Osteocyte (in vitro differentiated cells): ENCODE measurements around the gene ATRX. TPM values are rescaled to one million over a fixed set of nuclear protein-coding genes. Genes with fewer than 3 reads are reported as not detected.

ENCODE experiments used
- DNase-seq: peaks from one replicate; pipeline ENCODE4 v3.0.0; 2021; ENCODE audit warnings: mixed read lengths; ENCODE audit not compliant: unreplicated experiment; ENCODE audit errors: extremely low spot score
- H3K27ac Mint-ChIP-seq: one replicate; pipeline ENCODE4 v1.8.0; 2021; ENCODE audit warnings: mild to moderate bottlenecking, mixed read lengths; ENCODE audit not compliant: unreplicated experiment
- H3K27me3 Mint-ChIP-seq: one replicate; pipeline ENCODE4 v1.8.0; 2021; ENCODE audit warnings: mixed read lengths; ENCODE audit not compliant: unreplicated experiment
- H3K36me3 Mint-ChIP-seq: one replicate; pipeline ENCODE4 v1.8.0; 2021; ENCODE audit warnings: mixed read lengths; ENCODE audit not compliant: unreplicated experiment
- H3K4me1 Mint-ChIP-seq: one replicate; pipeline ENCODE4 v1.8.0; 2021; ENCODE audit warnings: mixed read lengths; ENCODE audit not compliant: unreplicated experiment
- H3K4me3 Mint-ChIP-seq: one replicate; pipeline ENCODE4 v1.8.0; 2021; ENCODE audit warnings: mild to moderate bottlenecking, moderate library complexity, mixed read lengths; ENCODE audit not compliant: unreplicated experiment
- H3K9me3 Mint-ChIP-seq: one replicate; pipeline ENCODE4 v1.8.0; 2021; ENCODE audit warnings: mixed read lengths; ENCODE audit not compliant: unreplicated experiment
- total RNA-seq: library from RNA; stranded (reverse); gene quantifications from 2 replicates; pipeline ENCODE4 v1.2.1, GENCODE V29; 2021
- TF ChIP-seq, protein P1 (sequence below): fragments of 200-600 bp; sonication (generic); IDR thresholded peaks from 2 replicates; pipeline ENCODE4 v1.5.0; 2021; ENCODE audit warnings: antibody characterized with exemption, mild to moderate bottlenecking, moderate library complexity

The ATRX gene
- total RNA-seq, 1 donor from 2014 or later: 102 TPM

GRCh38 chrX:77597090-77597489 lies 188.9 kb downstream of the ATRX start:
- Mint-ChIP-seq H3K4me1 (peaks cover 4% of the 10 kb centered on the region), H3K27ac (peak overlapping the region; percentile 27), H3K4me3 (no peak overlapping the region), H3K36me3 (peaks cover 7% of the 10 kb centered on the region), H3K27me3 (no peaks in the 10 kb centered on the region), H3K9me3 (peaks cover 8% of the 10 kb centered on the region)
- DNase-seq: no peak
- TF ChIP-seq, protein P1, sequence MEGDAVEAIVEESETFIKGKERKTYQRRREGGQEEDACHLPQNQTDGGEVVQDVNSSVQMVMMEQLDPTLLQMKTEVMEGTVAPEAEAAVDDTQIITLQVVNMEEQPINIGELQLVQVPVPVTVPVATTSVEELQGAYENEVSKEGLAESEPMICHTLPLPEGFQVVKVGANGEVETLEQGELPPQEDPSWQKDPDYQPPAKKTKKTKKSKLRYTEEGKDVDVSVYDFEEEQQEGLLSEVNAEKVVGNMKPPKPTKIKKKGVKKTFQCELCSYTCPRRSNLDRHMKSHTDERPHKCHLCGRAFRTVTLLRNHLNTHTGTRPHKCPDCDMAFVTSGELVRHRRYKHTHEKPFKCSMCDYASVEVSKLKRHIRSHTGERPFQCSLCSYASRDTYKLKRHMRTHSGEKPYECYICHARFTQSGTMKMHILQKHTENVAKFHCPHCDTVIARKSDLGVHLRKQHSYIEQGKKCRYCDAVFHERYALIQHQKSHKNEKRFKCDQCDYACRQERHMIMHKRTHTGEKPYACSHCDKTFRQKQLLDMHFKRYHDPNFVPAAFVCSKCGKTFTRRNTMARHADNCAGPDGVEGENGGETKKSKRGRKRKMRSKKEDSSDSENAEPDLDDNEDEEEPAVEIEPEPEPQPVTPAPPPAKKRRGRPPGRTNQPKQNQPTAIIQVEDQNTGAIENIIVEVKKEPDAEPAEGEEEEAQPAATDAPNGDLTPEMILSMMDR: peak; percentile 57

DNA sequence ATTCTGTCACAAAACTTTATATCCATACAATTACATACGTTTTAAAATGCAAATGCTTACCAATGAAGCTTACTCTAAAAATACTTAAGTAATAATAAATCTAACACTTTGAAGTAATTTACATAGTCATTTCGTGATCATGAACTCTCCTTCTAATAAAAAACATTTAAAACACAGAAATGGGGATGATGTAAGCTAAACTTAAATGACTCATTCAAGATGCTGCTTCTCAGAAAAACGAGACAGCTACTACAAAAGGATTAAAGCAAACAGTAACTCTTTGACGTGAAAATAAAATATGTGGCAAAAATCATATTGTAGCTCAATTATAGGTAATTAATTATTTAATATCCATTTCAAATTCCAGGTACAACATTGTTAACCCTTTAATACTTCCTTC lies 190.2 kb downstream of the ATRX start:
- Mint-ChIP-seq H3K27me3 (no peaks in the 10 kb centered on the region), H3K4me3 (no peak overlapping the region), H3K36me3 (peaks cover 7% of the 10 kb centered on the region), H3K4me1 (peaks cover 4% of the 10 kb centered on the region), H3K9me3 (peaks cover 8% of the 10 kb centered on the region), H3K27ac (no peak overlapping the region)
- no peak for DNase-seq
- TF ChIP-seq, protein P1: no peak

DNA sequence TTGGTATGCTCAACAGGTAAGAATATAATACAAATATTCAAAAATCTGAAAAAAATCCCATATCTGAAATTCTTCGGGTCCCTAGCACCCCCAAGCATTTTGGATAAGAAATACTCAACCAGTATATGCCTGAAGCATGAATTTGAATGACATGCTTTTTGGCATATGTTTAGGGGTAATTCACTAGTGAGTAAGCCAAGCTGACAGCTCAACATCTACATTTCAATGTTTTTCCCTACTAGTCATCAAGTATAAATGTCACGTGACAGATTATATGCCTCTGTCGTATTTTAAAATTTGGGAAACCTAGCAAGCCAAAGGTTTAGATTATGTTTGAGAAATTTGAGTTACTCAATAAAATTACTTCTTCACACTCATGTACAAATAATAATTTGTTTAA lies 213.7 kb downstream of the ATRX start:
- H3K9me3 Mint-ChIP-seq: peaks cover 16% of the 10 kb centered on the region
- no peak overlapping the region for H3K4me3 Mint-ChIP-seq
- DNase-seq: no peak
- no peaks in the 10 kb centered on the region for H3K4me1 Mint-ChIP-seq
- H3K27ac Mint-ChIP-seq: no peak overlapping the region
- TF ChIP-seq, protein P1: no peak
- peaks cover 8% of the 10 kb centered on the region for H3K36me3 Mint-ChIP-seq
- H3K27me3 Mint-ChIP-seq: no peaks in the 10 kb centered on the region

GRCh38 chrX:77565278-77565677 lies 220.7 kb downstream of the ATRX start:
- no peak for DNase-seq
- TF ChIP-seq, protein P1: no peak
- Mint-ChIP-seq H3K9me3 (peaks cover 33% of the 10 kb centered on the region), H3K27me3 (no peaks in the 10 kb centered on the region), H3K36me3 (peaks cover 15% of the 10 kb centered on the region), H3K4me3 (no peak overlapping the region), H3K4me1 (no peaks in the 10 kb centered on the region), H3K27ac (no peak overlapping the region)

DNA sequence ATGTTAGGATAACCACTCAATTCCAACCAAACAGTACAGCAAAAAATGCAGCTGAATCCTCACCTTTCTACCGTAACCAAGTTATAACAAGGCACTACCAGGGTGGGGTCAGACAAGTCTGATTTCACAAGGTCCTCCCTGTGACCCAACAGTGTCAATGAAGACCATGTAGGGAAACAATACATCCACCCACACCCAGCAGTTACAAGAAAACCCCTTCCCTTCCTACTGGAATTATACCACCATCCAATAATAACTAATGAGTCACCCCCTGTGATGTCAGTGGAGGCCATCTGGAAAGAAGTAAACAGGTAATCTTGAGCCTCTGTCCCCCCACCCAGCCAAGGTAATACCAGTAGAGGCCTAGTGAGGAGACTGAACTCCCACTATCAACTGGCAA lies 221.2 kb downstream of the ATRX start:
- no peaks in the 10 kb centered on the region for H3K27me3 Mint-ChIP-seq
- no peak for DNase-seq
- H3K4me1 Mint-ChIP-seq: no peaks in the 10 kb centered on the region
- peaks cover 15% of the 10 kb centered on the region for H3K36me3 Mint-ChIP-seq
- no peak overlapping the region for H3K4me3 Mint-ChIP-seq
- TF ChIP-seq, protein P1: no peak
- no peak overlapping the region for H3K27ac Mint-ChIP-seq
- peaks cover 33% of the 10 kb centered on the region for H3K9me3 Mint-ChIP-seq
